HUES64 (cell line): Measurements from ENCODE around the gene BRD3.

Source experiments
- H3K27ac ChIP-seq: 2 replicates; pipeline ENCODE4 v1.7.0; 2013; ENCODE audit warnings: low read depth, low read length, inconsistent platforms
- H3K27me3 ChIP-seq: 2 replicates; pipeline ENCODE4 v1.6.1; 2013; ENCODE audit warnings: mild to moderate bottlenecking, low read length; ENCODE audit not compliant: insufficient read depth
- H3K36me3 ChIP-seq: 2 replicates; pipeline ENCODE4 v1.6.1; 2013; ENCODE audit warnings: mild to moderate bottlenecking, low read length; ENCODE audit not compliant: insufficient read depth
- H3K4me1 ChIP-seq: 2 replicates; pipeline ENCODE4 v1.6.1; 2013; ENCODE audit warnings: mild to moderate bottlenecking, low read length, moderate library complexity; ENCODE audit not compliant: insufficient read depth
- H3K4me3 ChIP-seq: 2 replicates; pipeline ENCODE4 v1.5.1; 2013; ENCODE audit warnings: mild to moderate bottlenecking, low read length, moderate library complexity
- H3K9ac ChIP-seq: 2 replicates; pipeline ENCODE4 v1.6.1; 2013; ENCODE audit warnings: mild to moderate bottlenecking, low read depth, low read length
- H3K9me3 ChIP-seq: 2 replicates; pipeline ENCODE4 v1.6.1; 2013; ENCODE audit warnings: low read depth, low read length; ENCODE audit not compliant: insufficient read depth
- WGBS: fragments of 150-250, 120-280 bp; methylation state at CpG from one replicate; pipeline ENCODE4 v1.1.7; 2013; ENCODE audit warnings: missing lambda C conversion rate; 5-methylcytosine and 5-hydroxymethylcytosine counted together

The BRD3 gene

GRCh38 chr9:134034215-134035040 lies 33.4 kb downstream of the BRD3 start:
- no peak overlapping the region for H3K4me3 ChIP-seq
- 96% methylated on average over 19 of the region's 19 CpGs for WGBS
- H3K27me3 ChIP-seq: no peaks in the 10 kb centered on the region
- no peak overlapping the region for H3K27ac ChIP-seq
- no peaks in the 10 kb centered on the region for H3K9me3 ChIP-seq
- H3K9ac ChIP-seq: no peak overlapping the region
- H3K36me3 ChIP-seq: peaks cover 91% of the 10 kb centered on the region
- H3K4me1 ChIP-seq: no peaks in the 10 kb centered on the region

DNA sequence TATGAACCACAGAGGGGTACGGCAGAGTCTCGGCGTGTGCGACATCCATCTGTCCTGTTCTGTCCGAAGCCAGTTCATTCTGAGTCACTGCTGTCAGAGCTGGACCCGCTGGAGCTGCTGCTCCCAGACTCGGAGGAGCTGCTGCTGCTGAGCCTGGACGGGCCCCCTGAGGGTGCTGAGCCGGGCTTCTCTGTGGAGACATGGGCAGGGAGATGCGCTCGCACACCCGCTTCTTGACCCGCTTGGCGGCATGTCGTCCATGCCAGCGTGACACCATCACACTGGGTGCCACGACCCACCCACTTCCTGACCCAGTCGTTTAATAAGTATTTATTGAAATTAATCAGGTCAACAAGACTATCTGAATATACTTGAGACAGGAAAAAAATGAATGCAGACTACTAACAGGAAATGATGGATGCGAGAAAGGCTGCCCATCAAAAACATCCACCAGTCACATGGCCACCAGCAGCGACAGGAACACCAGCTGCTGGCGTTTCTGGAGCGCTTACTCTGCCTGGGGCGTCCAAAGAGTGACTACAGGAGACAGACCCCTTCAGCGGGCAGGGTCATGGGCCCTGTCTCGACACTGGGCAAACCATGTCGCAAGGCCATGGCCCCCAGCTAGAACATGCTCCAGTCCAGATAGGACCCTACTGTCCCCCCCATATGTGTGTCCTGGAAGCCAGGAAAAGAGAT lies 34.2 kb downstream of the BRD3 start:
- 97% methylated on average over 26 of the region's 26 CpGs for WGBS
- no peaks in the 10 kb centered on the region for H3K27me3 ChIP-seq
- no peaks in the 10 kb centered on the region for H3K9me3 ChIP-seq
- H3K27ac ChIP-seq: no peak overlapping the region
- no peak overlapping the region for H3K4me3 ChIP-seq
- H3K9ac ChIP-seq: no peak overlapping the region
- H3K36me3 ChIP-seq: peaks cover 88% of the 10 kb centered on the region
- H3K4me1 ChIP-seq: no peaks in the 10 kb centered on the region

GRCh38 chr9:134032456-134033222 lies 35.2 kb downstream of the BRD3 start:
- Histone ChIP-seq H3K27ac (no peak overlapping the region), H3K36me3 (peaks cover 79% of the 10 kb centered on the region), H3K9me3 (no peaks in the 10 kb centered on the region), H3K4me3 (no peak overlapping the region), H3K4me1 (no peaks in the 10 kb centered on the region), H3K27me3 (no peaks in the 10 kb centered on the region), H3K9ac (no peak overlapping the region)
- 96% methylated on average over 38 of the region's 40 CpGs for WGBS

- Histone ChIP-seq H3K36me3 (peaks cover 78% of the 10 kb centered on the region), H3K9ac (no peak overlapping the region), H3K4me3 (no peak overlapping the region), H3K9me3 (no peaks in the 10 kb centered on the region), H3K27me3 (no peaks in the 10 kb centered on the region), H3K27ac (no peak overlapping the region), H3K4me1 (no peaks in the 10 kb centered on the region)
- 97% methylated on average over 14 of the region's 14 CpGs for WGBS
Measured at GRCh38 chr9:134031783-134032182, 36.0 kb downstream of the BRD3 start.

DNA sequence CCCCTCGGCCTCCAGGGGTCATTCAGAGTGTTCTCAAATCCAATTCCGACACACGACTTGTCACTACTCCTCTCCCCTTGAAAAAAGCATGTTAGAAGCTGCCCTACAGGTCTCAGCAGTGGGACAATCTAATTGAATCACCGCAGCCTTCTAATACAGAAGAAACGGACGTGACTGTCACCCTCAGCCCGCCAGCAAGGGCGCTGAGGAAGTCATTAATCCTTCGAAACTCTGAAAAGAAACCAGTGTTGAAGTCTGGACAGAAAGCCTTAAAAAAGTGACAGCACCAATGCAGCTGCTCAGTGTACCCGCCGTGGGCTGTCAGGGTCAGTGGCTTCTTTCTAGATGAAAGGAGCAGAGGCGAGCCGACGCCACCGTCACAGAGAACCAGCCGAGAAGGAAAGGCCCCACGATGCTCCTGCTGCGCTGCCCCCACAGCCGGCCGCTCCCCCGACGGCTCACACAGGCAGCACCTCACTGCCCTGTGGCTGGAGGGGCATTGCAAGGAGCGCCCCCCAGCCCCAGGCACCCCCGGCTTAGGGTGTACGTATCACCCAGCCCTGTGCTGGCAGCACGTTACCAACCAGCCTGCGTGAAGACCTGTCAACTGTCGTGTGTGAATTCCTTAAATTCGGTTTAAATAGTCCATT lies 36.9 kb downstream of the BRD3 start:
- 96% methylated on average over 29 of the region's 29 CpGs for WGBS
- H3K36me3 ChIP-seq: peaks cover 70% of the 10 kb centered on the region

DNA sequence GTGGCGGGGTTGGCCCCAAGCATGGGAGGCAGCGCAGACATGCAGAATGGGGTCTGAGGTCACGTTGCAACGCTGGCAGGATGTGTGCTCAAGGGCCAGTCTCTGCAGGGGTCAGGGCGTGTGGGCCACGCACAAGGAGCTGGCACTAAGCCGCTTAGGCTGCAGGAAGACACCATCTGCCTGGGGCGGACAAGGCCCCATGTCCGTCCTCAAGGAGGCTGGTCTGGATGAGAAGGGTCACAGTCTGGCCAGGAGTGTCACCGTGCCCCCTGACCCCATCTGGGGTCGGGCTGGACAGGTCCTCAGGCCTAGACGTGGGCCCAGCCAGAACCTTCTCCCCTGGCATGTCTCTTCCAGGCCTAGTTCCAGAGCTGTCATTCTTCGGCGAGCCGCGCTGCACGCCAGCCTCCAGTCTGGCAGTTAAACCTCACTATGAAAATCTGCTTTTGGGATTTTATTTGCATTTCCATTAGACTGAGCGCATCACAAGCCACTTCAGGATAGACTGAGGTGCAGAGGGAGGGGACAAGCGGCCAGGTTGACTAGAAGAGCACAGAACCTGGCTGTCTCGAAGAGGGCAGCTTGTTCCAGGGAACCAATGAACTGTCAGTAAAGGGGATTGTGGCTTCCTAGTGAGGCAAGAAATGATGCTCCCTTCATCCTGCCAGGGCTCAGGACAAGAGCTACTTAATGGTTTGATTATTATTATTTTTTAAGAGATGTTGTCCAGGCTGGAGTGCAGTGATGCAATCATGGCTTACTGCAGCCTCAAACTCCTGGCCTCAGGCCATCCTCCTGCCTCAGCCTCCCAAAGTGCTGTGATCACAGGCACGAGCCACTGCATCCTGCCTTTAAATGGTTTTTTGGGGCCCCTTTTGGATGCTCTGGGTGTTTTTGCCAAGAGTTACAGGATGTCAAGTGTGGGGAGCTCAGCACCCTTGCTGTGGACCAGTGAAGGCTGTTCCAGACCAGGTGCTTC lies 38.3 kb downstream of the BRD3 start:
- H3K36me3 ChIP-seq: peaks cover 56% of the 10 kb centered on the region

More for the DNA sequence above, 36.9 kb downstream of the BRD3 start:
- no peaks in the 10 kb centered on the region for H3K27me3 ChIP-seq
- no peak overlapping the region for H3K27ac ChIP-seq
- no peaks in the 10 kb centered on the region for H3K9me3 ChIP-seq
- no peak overlapping the region for H3K9ac ChIP-seq
- H3K4me1 ChIP-seq: no peaks in the 10 kb centered on the region; the same call in 1 of the 2 replicates
- H3K4me3 ChIP-seq: no peak overlapping the region

DNA sequence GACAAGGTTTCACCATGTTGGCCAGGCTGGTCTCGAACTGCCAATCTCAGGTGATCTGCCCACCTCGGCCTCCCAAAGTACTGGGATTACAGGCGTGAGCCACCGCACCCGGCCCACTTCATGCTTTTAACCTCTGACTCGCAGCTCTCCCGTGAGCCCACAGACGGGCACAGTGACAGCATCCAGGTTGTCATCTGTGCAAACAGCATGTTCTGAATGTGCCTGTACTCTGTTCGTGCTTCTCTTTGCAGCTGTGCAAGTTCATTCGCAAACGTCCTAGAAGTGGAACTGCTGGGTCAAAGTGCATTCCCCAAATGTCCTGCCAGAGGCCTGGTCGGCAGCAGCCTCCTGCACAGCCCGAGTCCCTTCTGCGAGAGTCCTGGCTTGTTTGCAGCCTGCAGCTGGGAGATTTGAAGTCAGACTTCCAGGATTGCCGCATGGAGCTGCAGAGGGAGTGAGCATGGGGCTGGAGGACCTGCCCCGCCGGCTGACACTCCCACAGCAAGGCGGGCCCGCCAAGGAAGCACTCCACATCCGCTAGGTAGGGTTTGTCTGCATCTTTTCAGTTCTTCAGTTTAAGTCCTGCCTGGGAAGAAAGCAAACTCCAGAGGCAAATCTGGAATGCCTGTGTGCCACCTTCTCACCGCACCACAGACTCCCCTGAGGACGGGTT lies 39.1 kb downstream of the BRD3 start:
- Histone ChIP-seq H3K27me3 (no peaks in the 10 kb centered on the region), H3K9me3 (no peaks in the 10 kb centered on the region), H3K27ac (no peak overlapping the region), H3K9ac (no peak overlapping the region), H3K4me1 (peaks cover 5% of the 10 kb centered on the region; the same call in 1 of the 2 replicates), H3K36me3 (peaks cover 48% of the 10 kb centered on the region), H3K4me3 (no peak overlapping the region)
- WGBS: 93% methylated on average over 22 of the region's 22 CpGs

More for the DNA sequence above, 38.3 kb downstream of the BRD3 start:
- H3K4me1 ChIP-seq: peaks cover 2% of the 10 kb centered on the region; the same call in 1 of the 2 replicates
- no peak overlapping the region for H3K9ac ChIP-seq
- H3K27me3 ChIP-seq: no peaks in the 10 kb centered on the region
- H3K9me3 ChIP-seq: no peaks in the 10 kb centered on the region
- H3K27ac ChIP-seq: no peak overlapping the region
- no peak overlapping the region for H3K4me3 ChIP-seq
- WGBS: 95% methylated on average over 21 of the region's 21 CpGs

DNA sequence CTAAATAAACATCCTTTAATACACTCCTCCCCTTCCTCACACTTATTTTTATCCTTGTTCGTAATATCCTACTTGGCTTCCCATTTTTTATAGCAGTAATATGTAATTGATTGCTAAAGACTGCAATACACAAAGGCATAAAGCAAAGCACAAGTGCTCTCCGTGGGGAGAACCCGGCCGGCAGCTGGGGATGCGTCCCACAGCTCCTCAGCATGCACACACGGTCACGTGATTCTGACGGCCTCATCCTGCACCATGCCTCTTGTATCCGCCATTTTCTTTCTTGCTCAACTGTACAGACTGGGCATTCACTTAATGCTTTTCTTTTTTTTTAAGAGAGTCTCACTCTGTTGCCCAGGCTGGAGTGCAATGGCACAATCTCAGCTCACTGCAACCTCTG lies 39.8 kb downstream of the BRD3 start:
- peaks cover 42% of the 10 kb centered on the region for H3K36me3 ChIP-seq
- H3K4me3 ChIP-seq: no peak overlapping the region
- no peak overlapping the region for H3K27ac ChIP-seq
- no peaks in the 10 kb centered on the region for H3K9me3 ChIP-seq
- 90% methylated on average over 9 of the region's 9 CpGs for WGBS
- H3K9ac ChIP-seq: no peak overlapping the region
- peaks cover 5% of the 10 kb centered on the region; the same call in 1 of the 2 replicates for H3K4me1 ChIP-seq
- no peaks in the 10 kb centered on the region for H3K27me3 ChIP-seq

DNA sequence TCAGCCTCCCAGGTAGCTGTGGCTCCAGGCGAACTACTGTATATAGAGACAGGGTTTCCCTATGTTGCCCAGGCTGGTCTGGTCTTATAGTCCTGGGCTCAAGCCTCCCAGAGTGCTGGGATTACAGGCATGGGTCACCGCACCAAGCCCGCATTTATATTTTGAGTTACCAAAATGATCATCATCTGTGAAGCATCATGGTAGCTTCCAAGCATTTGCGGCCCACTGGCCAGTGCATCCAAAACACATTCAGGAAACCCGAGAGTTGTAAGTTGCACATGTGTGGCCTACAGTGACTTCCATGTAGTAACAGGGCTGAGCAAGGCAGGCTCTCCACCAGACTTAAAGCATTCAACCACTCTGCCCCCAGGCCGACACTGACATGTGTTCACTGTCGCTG lies 40.3 kb downstream of the BRD3 start:
- Histone ChIP-seq H3K27me3 (no peaks in the 10 kb centered on the region), H3K9ac (no peak overlapping the region), H3K4me1 (peaks cover 5% of the 10 kb centered on the region; the same call in 1 of the 2 replicates), H3K9me3 (no peaks in the 10 kb centered on the region), H3K27ac (no peak overlapping the region), H3K36me3 (peaks cover 36% of the 10 kb centered on the region), H3K4me3 (no peak overlapping the region)
- 97% methylated on average over 7 of the region's 7 CpGs for WGBS
